Adrenal gland (tissue), 12 donors: ENCODE data around the gene VWF. TPM values are rescaled to one million over a fixed set of nuclear protein-coding genes. Genes with fewer than 3 reads are reported as not detected.

Experiments used
- DNase-seq, 7 donors: peaks; one replicate each; pipeline ENCODE4 v3.0.0-alpha.2; 2019 to 2020
- H3K27ac ChIP-seq, 5 donors: fragments of 200-600 bp; sonication (generic) in 4 of 5; 1 replicate in 3 of 5; 2 replicates in 2 of 5; pipeline versions ENCODE4 v1.5.1 to v1.8.0; 2016 to 2020; ENCODE audit warnings: mild to moderate bottlenecking in 1 of 5
- H3K27me3 ChIP-seq: fragments of 200-600 bp; 2 replicates; pipeline ENCODE4 v1.8.0; 2021
- H3K36me3 ChIP-seq, 2 donors: fragments of 200-600 bp; replicated peaks in 1 of 2; 1 replicate in 1 of 2; 2 replicates in 1 of 2; pipeline versions ENCODE4 v1.5.1 to v1.8.0; 2018 to 2022
- H3K4me1 ChIP-seq, 2 donors: fragments of 200-600 bp; replicated peaks in 1 of 2; 1 replicate in 1 of 2; 2 replicates in 1 of 2; pipeline versions ENCODE4 v1.5.1 to v1.8.0; 2018 to 2021
- H3K4me3 ChIP-seq, 4 donors: fragments of 200-600 bp; sonication (generic) in 3 of 4; one replicate each; pipeline ENCODE4 v1.5.1; 2016 to 2018
- H3K9me3 ChIP-seq, 3 donors: fragments of 200-600 bp; sonication (generic) in 1 of 3; replicated peaks in 1 of 3; 1 replicate in 2 of 3; 2 replicates in 1 of 3; pipeline versions ENCODE4 v1.5.1 to v1.8.0; 2016 to 2021
- CTCF ChIP-seq, 6 experiments: fragments of 450-650 bp in 4 of 6; fragments of 200-600 bp in 2 of 6; sonication (generic) in 1 of 6; IDR thresholded peaks; 1 replicate in 5 of 6; 2 replicates in 1 of 6; pipeline versions ENCODE4 v1.5.1 to v1.8.0; 2016 to 2021; ENCODE audit warnings: antibody characterized with exemption in 6 of 6, mild to moderate bottlenecking in 2 of 6, moderate library complexity in 1 of 6
- POLR2A ChIP-seq, 2 donors: fragments of 450-650 bp; IDR thresholded peaks; one replicate each; pipeline ENCODE4 v1.6.1; 2017; ENCODE audit warnings: antibody characterized with exemption in 2 of 2, mild to moderate bottlenecking in 2 of 2, moderate library complexity in 1 of 2
- WGBS, 4 donors: extraction: QIAGEN DNeasy Blood & Tissue Kit in 2 of 4; methylation state at CpG; one replicate each; pipeline versions ENCODE4 v1.1.5 to v1.1.7; 2013 to 2017; 5-methylcytosine and 5-hydroxymethylcytosine counted together
- intact Hi-C, 2 donors: fragments of 100-400 bp; cut with DNase I; formaldehyde crosslinking; loops; one replicate each; pipeline versions ENCODE4 v1.14.1 to v1.15.0; 2022 to 2023
- polyA plus RNA-seq, 3 donors: library from polyadenylated mRNA; stranded (reverse); fragments of 200-250 nt in 2 of 3; fragments of 350-450 nt in 1 of 3; fragmentation: Illumina TruSeq in 1 of 3; extraction: RNeasy Lipid Tissue Mini Kit (QIAGEN cat#74804) in 1 of 3; gene quantifications; one replicate each; pipeline ENCODE4 v1.2.3, GENCODE V29; 2013 to 2014
- total RNA-seq, 9 donors: library from RNA; depleted of rRNA in 4 of 9; stranded (reverse); fragments of >200 nt in 4 of 9; fragments of 120-200 nt in 1 of 9; fragmentation: NEBNext Ultra II Directional in 1 of 9; extraction: Animal tissue kit (Norgen Biotek cat#: 25700) in 1 of 9; gene quantifications; one replicate each; pipeline versions ENCODE4 v1.1.0 to v1.2.4, GENCODE V29; 2013 to 2023
- donor health status: healthy with polysubstance abuse.
- donor health status: Bipolar disorder and iron deficiency.
- donor health status: DM: yes; HTN: yes; CAD: no.
- donor health status: DM: no; HTN: no; CAD: no.
- donor health status: DM: no; HTN: no; CAD: no.
- donor health status: DM: yes; HTN: yes; CAD: no.

VWF gene
- total and polyA plus RNA-seq, 12 donors: 2.0 to 60.1 (median 36.2) TPM

GRCh38 chr12:6140651-6141447, 16.4 kb upstream of the VWF start:
- Histone ChIP-seq H3K4me1 (peaks cover 0 to 17% of the 10 kb centered on the region in 2 donors), H3K9me3 (no peaks in the 10 kb centered on the region), H3K4me3 (no peak overlapping the region), H3K27me3 (no peaks in the 10 kb centered on the region), H3K36me3 (no peaks in the 10 kb centered on the region), H3K27ac (peak overlapping the region in 4 of 5 donors; percentile 40 to 94 (median 66))
- intact Hi-C loops: no loop called here
- TF ChIP-seq POLR2A (IDR thresholded peaks at IDR 0.05) (no peak), CTCF (IDR thresholded peaks at IDR 0.05) (no peak)
- WGBS, 4 donors: 51 to 73% (median 57%) methylated on average over 8 of the region's 8 CpGs
- peak in 6 of 7 donors; percentile 41 to 79 (median 52) for DNase-seq

DNA sequence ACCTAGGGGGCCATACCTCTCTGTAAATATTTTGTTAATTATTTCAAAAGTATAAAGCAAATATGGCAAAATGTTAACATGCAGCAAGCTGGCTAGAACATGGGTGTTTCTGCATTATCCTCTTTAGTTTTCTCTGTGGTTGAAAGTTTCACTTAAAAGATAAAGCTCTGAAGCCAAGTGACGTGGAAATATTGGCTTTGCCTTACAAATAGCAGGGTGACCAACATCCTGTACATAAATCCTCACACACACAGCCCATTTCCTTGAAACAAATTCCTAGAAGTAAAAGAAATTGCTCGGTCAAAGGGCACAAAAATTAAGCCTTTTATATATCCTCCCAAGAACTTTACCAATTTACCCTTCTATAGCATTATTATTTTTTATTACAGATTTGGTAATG, 10.6 kb upstream of the VWF start:
- Histone ChIP-seq H3K4me3 (no peak overlapping the region), H3K27ac (no peak overlapping the region), H3K27me3 (no peaks in the 10 kb centered on the region), H3K36me3 (no peaks in the 10 kb centered on the region), H3K9me3 (no peaks in the 10 kb centered on the region), H3K4me1 (peaks cover 0 to 6% of the 10 kb centered on the region in 2 donors)
- intact Hi-C loops: no loop called here
- 32 to 52% (median 40%) methylated on average over 2 of the region's 2 CpGs for WGBS, 4 donors
- TF ChIP-seq POLR2A (IDR thresholded peaks at IDR 0.05): no peak
- no peak for TF ChIP-seq CTCF (IDR thresholded peaks at IDR 0.05)
- no peak for DNase-seq

DNA sequence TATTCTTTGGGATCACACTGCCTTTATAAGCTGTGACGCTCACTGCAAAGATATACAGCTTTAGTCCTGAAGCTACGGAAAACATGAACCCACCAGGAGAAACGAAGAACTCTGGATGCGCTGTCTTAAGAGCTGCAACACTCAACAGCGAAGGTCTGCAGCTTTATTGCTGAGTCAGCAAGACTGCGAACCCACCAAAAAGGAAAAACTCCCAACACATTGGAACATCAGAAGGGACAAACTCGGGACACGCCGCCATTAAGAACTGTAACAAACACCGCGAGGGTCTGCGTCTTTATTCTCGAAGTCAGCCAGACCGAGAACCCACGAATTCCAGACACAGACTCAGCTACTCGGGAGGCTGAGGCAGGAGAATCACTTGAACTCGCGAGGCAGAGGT, 9.2 kb upstream of the VWF start:
- no peaks in the 10 kb centered on the region for H3K9me3 ChIP-seq
- H3K27me3 ChIP-seq: no peaks in the 10 kb centered on the region
- intact Hi-C loops: no loop called here
- no peaks in the 10 kb centered on the region for H3K36me3 ChIP-seq
- no peak overlapping the region for H3K27ac ChIP-seq
- no peaks in the 10 kb centered on the region for H3K4me1 ChIP-seq
- TF ChIP-seq POLR2A (IDR thresholded peaks at IDR 0.05) (no peak), CTCF (IDR thresholded peaks at IDR 0.05) (no peak)
- no peak for DNase-seq
- no peak overlapping the region for H3K4me3 ChIP-seq
- 86 to 95% (median 91%) methylated on average over 18 of the region's 18 CpGs for WGBS, 4 donors

DNA sequence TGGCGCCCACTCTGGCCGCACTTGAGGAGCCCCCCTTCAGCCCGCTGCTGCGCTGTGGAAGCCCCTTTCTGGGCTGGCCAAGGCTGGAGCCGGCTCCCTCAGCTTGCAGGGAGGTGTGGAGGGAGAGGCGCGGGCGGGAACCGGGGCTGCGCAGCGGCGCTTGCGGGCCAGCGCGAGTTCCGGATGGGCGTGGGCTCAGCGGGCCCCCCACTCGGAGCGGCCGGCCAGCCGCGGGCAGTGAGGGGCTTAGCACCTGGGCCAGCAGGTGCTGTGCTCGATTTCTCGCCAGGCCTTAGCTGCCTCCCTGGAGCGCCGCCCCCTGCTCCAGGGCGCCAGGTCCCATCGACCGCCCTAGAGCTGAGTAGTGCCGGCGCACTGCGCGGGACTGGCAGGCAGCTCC, 8.0 kb upstream of the VWF start:
- no peak for DNase-seq
- 65 to 93% (median 75%) methylated on average over 18 to 34 of the region's 34 CpGs; no CpG with 5 or more reads in 1 of the 4 donors for WGBS, 4 donors
- H3K4me1 ChIP-seq: no peaks in the 10 kb centered on the region
- no peaks in the 10 kb centered on the region for H3K27me3 ChIP-seq
- no peak overlapping the region for H3K27ac ChIP-seq
- no peaks in the 10 kb centered on the region for H3K36me3 ChIP-seq
- H3K9me3 ChIP-seq: no peaks in the 10 kb centered on the region
- no peak for TF ChIP-seq CTCF (IDR thresholded peaks at IDR 0.05)
- no peak for TF ChIP-seq POLR2A (IDR thresholded peaks at IDR 0.05)
- no peak overlapping the region for H3K4me3 ChIP-seq
- intact Hi-C loops: no loop called here
